SK-N-SH treated with all-trans-retinoic acid at 6 μM for 48 hours (cell line): ENCODE measurements around the gene COQ10A.

Source experiments
- ATAC-seq: fragments of 200-7000 bp; cut with Tn5 transposase; 3 replicates; pipeline ENCODE4 v1.9.1; 2020; ENCODE audit warnings: mild to moderate bottlenecking, moderate library complexity
- BACH2 ChIP-seq: fragments of 250-450 bp; sonication (Bioruptor Pico); IDR thresholded peaks from 2 replicates; pipeline ENCODE4 v1.9.0; 2021; ENCODE audit warnings: mild to moderate bottlenecking, borderline replicate concordance
- CSDC2 ChIP-seq: fragments of 250-450 bp; sonication (Bioruptor Pico); IDR thresholded peaks from 2 replicates; pipeline ENCODE4 v1.5.0; 2020; ENCODE audit warnings: mild to moderate bottlenecking, moderate library complexity
- ESRRG ChIP-seq: fragments of 250-450 bp; sonication (Bioruptor Pico); IDR thresholded peaks from 2 replicates; pipeline ENCODE4 v1.6.1; 2021; ENCODE audit warnings: mild to moderate bottlenecking
- GLIS3 ChIP-seq: fragments of 250-450 bp; sonication (Bioruptor Pico); IDR thresholded peaks from 2 replicates; pipeline ENCODE4 v1.5.0; 2020; ENCODE audit warnings: mild to moderate bottlenecking, moderate library complexity
- ISL1 ChIP-seq: fragments of 250-450 bp; sonication (Bioruptor Pico); IDR thresholded peaks from 2 replicates; pipeline ENCODE4 v2.1.2; 2022; ENCODE audit warnings: mild to moderate bottlenecking, moderate library complexity
- OSR1 ChIP-seq: fragments of 250-450 bp; sonication (Bioruptor Pico); IDR thresholded peaks from 2 replicates; pipeline ENCODE4 v1.8.0; 2022; ENCODE audit warnings: moderate library complexity, mild to moderate bottlenecking, inconsistent platforms
- PPARA ChIP-seq: fragments of 250-450 bp; sonication (Bioruptor Pico); IDR thresholded peaks from 2 replicates; pipeline ENCODE4 v1.5.0; 2020; ENCODE audit warnings: mild to moderate bottlenecking, borderline replicate concordance
- RARB ChIP-seq: fragments of 250-450 bp; sonication (Bioruptor Pico); IDR thresholded peaks from 2 replicates; pipeline ENCODE4 v1.8.0; 2021; ENCODE audit warnings: mild to moderate bottlenecking, moderate library complexity
- SNAI2 ChIP-seq: fragments of 250-450 bp; sonication (Bioruptor Pico); IDR thresholded peaks from 2 replicates; pipeline ENCODE4 v1.5.0; 2020; ENCODE audit warnings: mild to moderate bottlenecking, moderate library complexity
- TCF4 ChIP-seq: fragments of 250-450 bp; sonication (Bioruptor Pico); IDR thresholded peaks from 2 replicates; pipeline ENCODE4 v1.8.0; 2021; ENCODE audit warnings: mild to moderate bottlenecking, moderate library complexity, borderline replicate concordance
- TOX ChIP-seq: fragments of 250-450 bp; sonication (Bioruptor Pico); IDR thresholded peaks from 2 replicates; pipeline ENCODE4 v1.8.0; 2021; ENCODE audit warnings: mild to moderate bottlenecking, moderate library complexity, borderline replicate concordance
- ZC3H10 ChIP-seq: fragments of 250-450 bp; sonication (Bioruptor Pico); IDR thresholded peaks from 2 replicates; pipeline ENCODE4 v1.5.1; 2021; ENCODE audit warnings: mild to moderate bottlenecking, moderate library complexity
- ZFP3 ChIP-seq: fragments of 250-450 bp; sonication (Bioruptor Pico); IDR thresholded peaks from 2 replicates; pipeline ENCODE4 v1.5.0; 2020; ENCODE audit warnings: mild to moderate bottlenecking, moderate library complexity
- ZNF8 ChIP-seq: fragments of 450-650 bp; formaldehyde crosslinking; IDR thresholded peaks from 2 replicates; pipeline ENCODE4 v1.5.0; 2020; ENCODE audit warnings: mild to moderate bottlenecking, moderate library complexity
- TF ChIP-seq, protein P1 (sequence below): fragments of 250-450 bp; sonication (Bioruptor Pico); IDR thresholded peaks from 2 replicates; pipeline ENCODE4 v1.5.1; 2021; ENCODE audit warnings: mild to moderate bottlenecking, moderate library complexity
- TF ChIP-seq, protein P2 (sequence below): fragments of 250-450 bp; sonication (Bioruptor Pico); IDR thresholded peaks from 2 replicates; pipeline ENCODE4 v1.8.0; 2020; ENCODE audit warnings: mild to moderate bottlenecking, moderate library complexity, borderline replicate concordance
- TF ChIP-seq, protein P3 (sequence below): fragments of 250-450 bp; sonication (Bioruptor Pico); IDR thresholded peaks from 2 replicates; pipeline ENCODE4 v1.5.1; 2020; ENCODE audit warnings: low read depth, mild to moderate bottlenecking, moderate library complexity
- TF ChIP-seq, protein P4 (sequence below): fragments of 250-450 bp; sonication (Bioruptor Pico); IDR thresholded peaks from 2 replicates; pipeline ENCODE4 v1.5.0; 2020; ENCODE audit warnings: mild to moderate bottlenecking, moderate library complexity

COQ10A gene

DNA sequence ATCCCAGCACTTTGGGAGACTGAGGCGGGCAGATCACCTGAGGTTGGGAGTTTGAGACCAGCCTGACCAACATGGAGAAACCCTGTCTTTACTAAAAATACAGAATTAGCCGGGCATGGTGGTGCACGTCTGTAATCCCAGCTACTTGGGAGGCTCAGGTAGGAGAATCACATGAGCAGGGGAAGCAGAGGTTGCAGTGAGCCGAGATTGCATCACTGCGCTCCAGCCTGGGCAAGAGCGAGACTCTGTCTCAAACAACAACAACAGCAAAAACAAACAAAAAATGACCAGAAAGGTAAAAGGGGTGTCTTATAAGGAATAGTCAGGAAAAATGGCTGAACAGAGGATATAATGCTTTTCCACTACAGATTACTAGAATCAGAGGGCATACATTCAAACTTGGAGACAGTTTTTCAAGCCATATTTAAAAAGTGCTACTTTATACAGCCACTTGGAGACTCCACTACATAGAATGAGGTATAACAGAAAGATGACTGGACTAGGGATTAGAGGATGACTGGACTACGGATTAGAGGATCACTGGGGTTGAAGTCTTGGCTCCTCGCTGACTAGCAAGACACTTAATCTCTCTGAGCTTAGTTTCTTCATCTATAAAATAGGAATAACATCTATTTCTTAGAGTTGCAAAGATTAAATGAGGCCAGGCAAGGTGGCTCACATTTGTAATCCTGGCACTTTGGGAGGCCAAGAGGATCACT, 38.3 kb downstream of the COQ10A start:
- ATAC-seq: no peak
- no peak for TF ChIP-seq SNAI2
- no peak for TF ChIP-seq TOX
- TF ChIP-seq PPARA (CRISPR knock-in tag): no peak
- no peak for TF ChIP-seq ZFP3 (CRISPR knock-in tag)
- TF ChIP-seq, protein P1, sequence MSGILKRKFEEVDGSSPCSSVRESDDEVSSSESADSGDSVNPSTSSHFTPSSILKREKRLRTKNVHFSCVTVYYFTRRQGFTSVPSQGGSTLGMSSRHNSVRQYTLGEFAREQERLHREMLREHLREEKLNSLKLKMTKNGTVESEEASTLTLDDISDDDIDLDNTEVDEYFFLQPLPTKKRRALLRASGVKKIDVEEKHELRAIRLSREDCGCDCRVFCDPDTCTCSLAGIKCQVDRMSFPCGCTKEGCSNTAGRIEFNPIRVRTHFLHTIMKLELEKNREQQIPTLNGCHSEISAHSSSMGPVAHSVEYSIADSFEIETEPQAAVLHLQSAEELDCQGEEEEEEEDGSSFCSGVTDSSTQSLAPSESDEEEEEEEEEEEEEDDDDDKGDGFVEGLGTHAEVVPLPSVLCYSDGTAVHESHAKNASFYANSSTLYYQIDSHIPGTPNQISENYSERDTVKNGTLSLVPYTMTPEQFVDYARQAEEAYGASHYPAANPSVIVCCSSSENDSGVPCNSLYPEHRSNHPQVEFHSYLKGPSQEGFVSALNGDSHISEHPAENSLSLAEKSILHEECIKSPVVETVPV (CRISPR knock-in tag): no peak
- no peak for TF ChIP-seq OSR1
- TF ChIP-seq, protein P2, sequence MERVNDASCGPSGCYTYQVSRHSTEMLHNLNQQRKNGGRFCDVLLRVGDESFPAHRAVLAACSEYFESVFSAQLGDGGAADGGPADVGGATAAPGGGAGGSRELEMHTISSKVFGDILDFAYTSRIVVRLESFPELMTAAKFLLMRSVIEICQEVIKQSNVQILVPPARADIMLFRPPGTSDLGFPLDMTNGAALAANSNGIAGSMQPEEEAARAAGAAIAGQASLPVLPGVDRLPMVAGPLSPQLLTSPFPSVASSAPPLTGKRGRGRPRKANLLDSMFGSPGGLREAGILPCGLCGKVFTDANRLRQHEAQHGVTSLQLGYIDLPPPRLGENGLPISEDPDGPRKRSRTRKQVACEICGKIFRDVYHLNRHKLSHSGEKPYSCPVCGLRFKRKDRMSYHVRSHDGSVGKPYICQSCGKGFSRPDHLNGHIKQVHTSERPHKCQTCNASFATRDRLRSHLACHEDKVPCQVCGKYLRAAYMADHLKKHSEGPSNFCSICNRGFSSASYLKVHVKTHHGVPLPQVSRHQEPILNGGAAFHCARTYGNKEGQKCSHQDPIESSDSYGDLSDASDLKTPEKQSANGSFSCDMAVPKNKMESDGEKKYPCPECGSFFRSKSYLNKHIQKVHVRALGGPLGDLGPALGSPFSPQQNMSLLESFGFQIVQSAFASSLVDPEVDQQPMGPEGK (CRISPR knock-in tag): no peak
- no peak for TF ChIP-seq BACH2 (CRISPR knock-in tag)
- no peak for TF ChIP-seq ZNF8 (CRISPR knock-in tag)
- no peak for TF ChIP-seq TCF4 (CRISPR knock-in tag)
- no peak for TF ChIP-seq ZC3H10
- TF ChIP-seq ESRRG (CRISPR knock-in tag): no peak
- TF ChIP-seq CSDC2 (CRISPR knock-in tag): no peak

DNA sequence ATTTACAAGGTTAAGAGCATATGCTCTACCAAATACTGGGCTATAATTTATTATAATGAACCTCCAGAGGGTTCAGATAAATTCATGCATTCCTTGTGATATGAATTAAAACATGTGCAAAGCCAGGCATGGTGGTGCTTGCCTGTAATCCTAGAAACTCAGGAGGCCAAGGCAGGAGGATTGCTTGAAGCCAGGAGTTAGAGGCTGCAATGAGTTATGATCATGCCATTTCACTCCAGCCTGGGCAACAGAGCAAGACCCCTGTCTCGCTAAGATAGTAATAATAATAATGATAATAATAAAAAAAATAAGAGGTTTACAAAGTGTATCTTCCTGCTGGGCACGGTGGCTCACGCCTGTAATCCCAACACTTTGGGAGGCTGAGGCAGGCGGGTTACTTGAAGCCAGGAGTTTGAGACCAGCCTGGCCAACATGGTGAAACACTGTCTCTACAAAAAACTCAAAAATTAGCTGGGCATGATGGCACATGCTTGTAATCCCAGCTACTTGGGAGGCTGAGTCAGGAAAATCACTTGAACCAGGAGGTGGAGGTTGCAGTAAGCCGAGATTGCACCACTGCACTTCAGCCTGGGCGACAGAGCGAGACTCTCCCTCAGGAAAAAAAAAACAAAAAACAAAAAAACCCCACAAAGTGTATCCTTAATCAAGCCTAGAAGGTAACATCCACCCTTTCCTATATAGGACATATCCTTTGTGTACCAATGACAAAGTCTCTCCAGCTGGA, 40.7 kb downstream of the COQ10A start:
- no peak for ATAC-seq
- TF ChIP-seq, protein P1 (CRISPR knock-in tag): no peak
- TF ChIP-seq ZC3H10 (no peak), ISL1 (CRISPR knock-in tag) (no peak)

DNA sequence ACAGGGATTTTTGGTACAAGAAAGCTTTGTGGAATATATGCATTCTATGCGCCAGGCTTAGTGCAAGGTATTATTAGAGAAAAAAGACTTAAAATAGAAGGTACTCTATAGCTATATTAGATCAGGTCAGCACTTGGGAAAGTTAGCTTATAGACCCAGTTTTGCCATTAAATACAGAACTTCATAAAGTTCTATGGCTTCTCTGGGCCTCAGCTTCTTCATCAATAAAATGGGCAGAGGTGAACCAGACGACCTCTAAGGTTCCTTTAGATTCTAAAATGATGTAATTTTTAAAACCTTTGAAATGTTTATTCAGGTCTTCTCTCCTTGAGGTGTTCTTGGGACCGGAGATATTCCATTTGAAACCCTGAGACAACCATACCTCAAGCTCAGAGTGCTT, 42.0 kb downstream of the COQ10A start:
- TF ChIP-seq, protein P3, sequence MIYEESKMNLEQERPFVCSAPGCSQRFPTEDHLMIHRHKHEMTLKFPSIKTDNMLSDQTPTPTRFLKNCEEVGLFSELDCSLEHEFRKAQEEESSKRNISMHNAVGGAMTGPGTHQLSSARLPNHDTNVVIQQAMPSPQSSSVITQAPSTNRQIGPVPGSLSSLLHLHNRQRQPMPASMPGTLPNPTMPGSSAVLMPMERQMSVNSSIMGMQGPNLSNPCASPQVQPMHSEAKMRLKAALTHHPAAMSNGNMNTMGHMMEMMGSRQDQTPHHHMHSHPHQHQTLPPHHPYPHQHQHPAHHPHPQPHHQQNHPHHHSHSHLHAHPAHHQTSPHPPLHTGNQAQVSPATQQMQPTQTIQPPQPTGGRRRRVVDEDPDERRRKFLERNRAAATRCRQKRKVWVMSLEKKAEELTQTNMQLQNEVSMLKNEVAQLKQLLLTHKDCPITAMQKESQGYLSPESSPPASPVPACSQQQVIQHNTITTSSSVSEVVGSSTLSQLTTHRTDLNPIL (CRISPR knock-in tag): no peak
- no peak for TF ChIP-seq TOX
- TF ChIP-seq RARB (CRISPR knock-in tag): no peak
- ATAC-seq: no peak

DNA sequence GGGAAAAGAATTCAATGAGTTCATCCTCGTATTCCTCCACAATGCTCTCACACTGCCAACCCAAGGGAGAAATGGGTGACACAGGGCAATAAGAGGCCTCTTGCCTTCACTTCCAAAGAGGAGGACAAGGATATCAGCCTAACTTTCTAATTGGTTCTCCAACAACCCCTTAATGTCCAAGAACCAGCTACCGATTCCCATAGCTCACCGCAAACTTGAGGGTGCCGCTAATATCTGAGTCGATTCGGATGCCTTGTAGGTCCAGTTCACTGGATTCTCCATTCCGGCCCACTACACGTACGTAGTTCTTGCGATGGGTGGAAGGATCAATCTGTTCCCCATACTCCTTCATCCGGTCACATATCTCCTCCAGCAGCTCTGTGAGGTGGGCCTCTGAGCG, 44.3 kb downstream of the COQ10A start:
- no peak for ATAC-seq
- TF ChIP-seq TCF4 (CRISPR knock-in tag) (no peak), ISL1 (CRISPR knock-in tag) (no peak), PPARA (CRISPR knock-in tag) (no peak), GLIS3 (CRISPR knock-in tag) (no peak)
- TF ChIP-seq, protein P2 (CRISPR knock-in tag): no peak
- TF ChIP-seq, protein P1 (CRISPR knock-in tag): no peak
- TF ChIP-seq, protein P3 (CRISPR knock-in tag): no peak
- TF ChIP-seq, protein P4, sequence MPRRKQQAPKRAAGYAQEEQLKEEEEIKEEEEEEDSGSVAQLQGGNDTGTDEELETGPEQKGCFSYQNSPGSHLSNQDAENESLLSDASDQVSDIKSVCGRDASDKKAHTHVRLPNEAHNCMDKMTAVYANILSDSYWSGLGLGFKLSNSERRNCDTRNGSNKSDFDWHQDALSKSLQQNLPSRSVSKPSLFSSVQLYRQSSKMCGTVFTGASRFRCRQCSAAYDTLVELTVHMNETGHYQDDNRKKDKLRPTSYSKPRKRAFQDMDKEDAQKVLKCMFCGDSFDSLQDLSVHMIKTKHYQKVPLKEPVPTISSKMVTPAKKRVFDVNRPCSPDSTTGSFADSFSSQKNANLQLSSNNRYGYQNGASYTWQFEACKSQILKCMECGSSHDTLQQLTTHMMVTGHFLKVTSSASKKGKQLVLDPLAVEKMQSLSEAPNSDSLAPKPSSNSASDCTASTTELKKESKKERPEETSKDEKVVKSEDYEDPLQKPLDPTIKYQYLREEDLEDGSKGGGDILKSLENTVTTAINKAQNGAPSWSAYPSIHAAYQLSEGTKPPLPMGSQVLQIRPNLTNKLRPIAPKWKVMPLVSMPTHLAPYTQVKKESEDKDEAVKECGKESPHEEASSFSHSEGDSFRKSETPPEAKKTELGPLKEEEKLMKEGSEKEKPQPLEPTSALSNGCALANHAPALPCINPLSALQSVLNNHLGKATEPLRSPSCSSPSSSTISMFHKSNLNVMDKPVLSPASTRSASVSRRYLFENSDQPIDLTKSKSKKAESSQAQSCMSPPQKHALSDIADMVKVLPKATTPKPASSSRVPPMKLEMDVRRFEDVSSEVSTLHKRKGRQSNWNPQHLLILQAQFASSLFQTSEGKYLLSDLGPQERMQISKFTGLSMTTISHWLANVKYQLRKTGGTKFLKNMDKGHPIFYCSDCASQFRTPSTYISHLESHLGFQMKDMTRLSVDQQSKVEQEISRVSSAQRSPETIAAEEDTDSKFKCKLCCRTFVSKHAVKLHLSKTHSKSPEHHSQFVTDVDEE (CRISPR knock-in tag): no peak
